MCF 10A (cell line): ENCODE measurements around the gene WDR7. TPM values are rescaled to one million over a fixed set of nuclear protein-coding genes. Genes with fewer than 3 reads are reported as not detected.

Experiments used
- BruUV-seq: library from RNA; stranded (reverse); fragments of 400-500 nt; replicated peaks from 2 replicates; lab custom pipeline; 2021; lab: Mats Ljungman, UMichigan
- CTCF ChIA-PET: fragments of 300-600 bp; sonication (Branson Sonifier 250); formaldehyde crosslinking; extraction: SDS; loops from one replicate; lab custom pipeline; 2021; ENCODE audit warnings: antibody characterized with exemption, inconsistent platforms; lab: Yijun Ruan, JAX
- POLR2A ChIA-PET: fragments of 300-600, 350-650 bp; sonication (Branson Sonifier 250); formaldehyde crosslinking; extraction: SDS; loops from one replicate; lab custom pipeline; 2020; ENCODE audit warnings: antibody characterized with exemption, inconsistent platforms; lab: Yijun Ruan, JAX
- DNase-seq: peaks from one replicate; pipeline ENCODE4 v3.0.0-alpha.2; 2018; ENCODE audit not compliant: unreplicated experiment
- H3K27ac Mint-ChIP-seq: one replicate; pipeline ENCODE4 v1.8.0; 2022; ENCODE audit warnings: mild to moderate bottlenecking, low read depth, mixed read lengths; ENCODE audit not compliant: unreplicated experiment
- H3K27me3 Mint-ChIP-seq: one replicate; pipeline ENCODE4 v1.8.0; 2022; ENCODE audit warnings: mixed read lengths; ENCODE audit not compliant: insufficient read depth, unreplicated experiment
- H3K36me3 Mint-ChIP-seq: one replicate; pipeline ENCODE4 v1.8.0; 2022; ENCODE audit warnings: mild to moderate bottlenecking, moderate library complexity, mixed read lengths; ENCODE audit not compliant: insufficient read depth, unreplicated experiment
- H3K4me1 Mint-ChIP-seq: one replicate; pipeline ENCODE4 v1.8.0; 2022; ENCODE audit warnings: mixed read lengths; ENCODE audit not compliant: insufficient read depth, unreplicated experiment
- H3K4me3 Mint-ChIP-seq: one replicate; pipeline ENCODE4 v1.8.0; 2022; ENCODE audit warnings: mild to moderate bottlenecking, moderate library complexity, mixed read lengths; ENCODE audit not compliant: unreplicated experiment
- H3K9me3 Mint-ChIP-seq: one replicate; pipeline ENCODE4 v1.8.0; 2022; ENCODE audit warnings: mixed read lengths; ENCODE audit not compliant: unreplicated experiment
- CTCF ChIP-seq: fragments of 200-600 bp; IDR thresholded peaks from one replicate; pipeline ENCODE4 v1.8.0; 2022; ENCODE audit warnings: antibody characterized with exemption, mild to moderate bottlenecking; ENCODE audit not compliant: unreplicated experiment
- intact Hi-C: fragments of 100-400 bp; cut with micrococcal nuclease; formaldehyde crosslinking; loops from 2 replicates; pipeline ENCODE4 v1.14.1; 2022
- total RNA-seq: library from RNA; stranded (reverse); gene quantifications from 2 replicates; pipeline ENCODE4 v1.2.3, GENCODE V29; 2022

Gene WDR7
- total RNA-seq, 1 experiment from 2014 or later: 12.6 TPM

GRCh38 chr18:56933472-56933871 lies 282.3 kb downstream of the WDR7 start:
- H3K27me3 Mint-ChIP-seq: no peaks in the 10 kb centered on the region
- intact Hi-C loops: no loop called here
- H3K27ac Mint-ChIP-seq: no peak overlapping the region
- DNase-seq: no peak
- H3K4me1 Mint-ChIP-seq: no peaks in the 10 kb centered on the region
- POLR2A ChIA-PET: no interaction called here
- TF ChIP-seq CTCF: no peak
- no peak overlapping the region for H3K4me3 Mint-ChIP-seq
- CTCF ChIA-PET: interaction anchor here (0.5 kb wide), 1 partner anchor 199 kb away, joined by 3 read pairs; no protein-coding TSS in a partner anchor
- no TSS peak for BruUV-seq
- no peaks in the 10 kb centered on the region for H3K36me3 Mint-ChIP-seq
- H3K9me3 Mint-ChIP-seq: no peaks in the 10 kb centered on the region

- H3K9me3 Mint-ChIP-seq: no peaks in the 10 kb centered on the region
- no TSS peak for BruUV-seq
- DNase-seq: no peak
- no peak overlapping the region for H3K27ac Mint-ChIP-seq
- TF ChIP-seq CTCF: no peak
- ChIA-PET POLR2A (interaction anchor here (0.5 kb wide), 1 partner anchor 10 kb away, joined by 3 read pairs; no protein-coding TSS in a partner anchor), CTCF (no interaction called here)
- H3K4me3 Mint-ChIP-seq: no peak overlapping the region
- H3K4me1 Mint-ChIP-seq: no peaks in the 10 kb centered on the region
- intact Hi-C loops: no loop called here
- H3K36me3 Mint-ChIP-seq: no peaks in the 10 kb centered on the region
- no peaks in the 10 kb centered on the region for H3K27me3 Mint-ChIP-seq
Observed at GRCh38 chr18:56934131-56934530, 283.0 kb downstream of the WDR7 start.

- no peaks in the 10 kb centered on the region for H3K36me3 Mint-ChIP-seq
- POLR2A ChIA-PET: interaction anchor here (0.5 kb wide), 1 partner anchor 10 kb away, joined by 3 read pairs; no protein-coding TSS in a partner anchor
- no peaks in the 10 kb centered on the region for H3K9me3 Mint-ChIP-seq
- no TSS peak for BruUV-seq
- no peaks in the 10 kb centered on the region for H3K27me3 Mint-ChIP-seq
- H3K27ac Mint-ChIP-seq: no peak overlapping the region
- no peaks in the 10 kb centered on the region for H3K4me1 Mint-ChIP-seq
- no peak for TF ChIP-seq CTCF
- no peak overlapping the region for H3K4me3 Mint-ChIP-seq
- CTCF ChIA-PET: no interaction called here
- intact Hi-C loops: no loop called here
- no peak for DNase-seq
Observed at GRCh38 chr18:56934906-56935305, 283.7 kb downstream of the WDR7 start.

- POLR2A ChIA-PET: no interaction called here
- intact Hi-C loops: no loop called here
- Mint-ChIP-seq H3K36me3 (no peaks in the 10 kb centered on the region), H3K4me3 (no peak overlapping the region), H3K27me3 (no peaks in the 10 kb centered on the region), H3K27ac (no peak overlapping the region), H3K9me3 (no peaks in the 10 kb centered on the region), H3K4me1 (no peaks in the 10 kb centered on the region)
- CTCF ChIA-PET: no interaction called here
- DNase-seq: no peak
- BruUV-seq: no TSS peak
- TF ChIP-seq CTCF: no peak
Observed at GRCh38 chr18:56935434-56936040, 284.4 kb downstream of the WDR7 start.
